Stimulated activated naive CD8-positive, alpha-beta T cell treated with anti-CD3 and anti-CD28 coated beads, Interleukin-15, Interleukin-2, amounts not matched to agents 100 ng/mL and 50 ng/mL, for 24 hours (primary cell): ENCODE results near the gene TLCD3A.

Source experiments
- H3K27ac Mint-ChIP-seq: one replicate; pipeline ENCODE4 v1.8.0; 2021; ENCODE audit warnings: mild to moderate bottlenecking, mixed read lengths
- H3K27me3 Mint-ChIP-seq: one replicate; pipeline ENCODE4 v1.8.0; 2021; ENCODE audit warnings: mixed read lengths
- H3K36me3 Mint-ChIP-seq: one replicate; pipeline ENCODE4 v1.8.0; 2021; ENCODE audit warnings: low read depth, mixed read lengths
- H3K4me1 Mint-ChIP-seq: one replicate; pipeline ENCODE4 v1.8.0; 2021; ENCODE audit warnings: low read depth, mixed read lengths
- H3K4me3 Mint-ChIP-seq: one replicate; pipeline ENCODE4 v1.8.0; 2021; ENCODE audit warnings: mild to moderate bottlenecking, mixed read lengths
- H3K9me3 Mint-ChIP-seq: one replicate; pipeline ENCODE4 v1.8.0; 2021; ENCODE audit warnings: mixed read lengths

TLCD3A gene

DNA sequence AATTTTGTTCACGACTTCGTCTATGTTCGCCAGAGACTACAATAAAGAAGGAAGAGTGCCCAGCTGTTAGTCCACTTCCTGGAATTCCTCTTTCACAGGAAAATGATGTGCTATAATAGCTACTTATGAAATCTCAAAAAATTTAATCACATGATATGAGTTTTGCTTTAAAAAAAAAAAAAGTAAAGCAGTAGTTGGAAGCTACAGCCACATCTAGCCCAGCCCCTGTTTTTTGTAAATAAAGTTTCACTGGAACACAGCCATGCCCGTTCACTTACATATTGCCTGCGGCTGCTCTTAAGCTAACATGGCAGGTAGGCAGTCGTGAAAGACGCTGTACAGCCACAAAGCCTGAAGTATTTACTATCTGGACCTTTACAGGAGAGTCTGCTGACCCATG is 33.1 kb upstream of the TLCD3A start:
- no peaks in the 10 kb centered on the region for H3K27me3 Mint-ChIP-seq
- H3K4me3 Mint-ChIP-seq, result no peak overlapping the region
- H3K36me3 Mint-ChIP-seq, result peaks cover 36% of the 10 kb centered on the region
- no peaks in the 10 kb centered on the region for H3K9me3 Mint-ChIP-seq
- H3K4me1 Mint-ChIP-seq, result no peaks in the 10 kb centered on the region
- no peak overlapping the region for H3K27ac Mint-ChIP-seq

GRCh38 chr17:700504-701094 is 31.8 kb upstream of the TLCD3A start:
- Mint-ChIP-seq H3K4me1 (no peaks in the 10 kb centered on the region), H3K4me3 (no peak overlapping the region)

GRCh38 chr17:703081-703875 is 29.1 kb upstream of the TLCD3A start:
- H3K4me1 Mint-ChIP-seq, result no peaks in the 10 kb centered on the region
- no peak overlapping the region for H3K4me3 Mint-ChIP-seq
- H3K27me3 Mint-ChIP-seq, result no peaks in the 10 kb centered on the region
- peaks cover 33% of the 10 kb centered on the region for H3K36me3 Mint-ChIP-seq
- H3K27ac Mint-ChIP-seq, result no peak overlapping the region
- H3K9me3 Mint-ChIP-seq, result no peaks in the 10 kb centered on the region

More at GRCh38 chr17:700504-701094, 31.8 kb upstream of the TLCD3A start:
- no peaks in the 10 kb centered on the region for H3K9me3 Mint-ChIP-seq
- H3K27ac Mint-ChIP-seq, result no peak overlapping the region
- H3K27me3 Mint-ChIP-seq, result no peaks in the 10 kb centered on the region
- peaks cover 32% of the 10 kb centered on the region for H3K36me3 Mint-ChIP-seq

GRCh38 chr17:704111-704864 is 28.1 kb upstream of the TLCD3A start:
- H3K27me3 Mint-ChIP-seq, result no peaks in the 10 kb centered on the region
- H3K9me3 Mint-ChIP-seq, result no peaks in the 10 kb centered on the region
- no peak overlapping the region for H3K4me3 Mint-ChIP-seq
- no peaks in the 10 kb centered on the region for H3K4me1 Mint-ChIP-seq
- H3K27ac Mint-ChIP-seq, result no peak overlapping the region
- peaks cover 37% of the 10 kb centered on the region for H3K36me3 Mint-ChIP-seq

DNA sequence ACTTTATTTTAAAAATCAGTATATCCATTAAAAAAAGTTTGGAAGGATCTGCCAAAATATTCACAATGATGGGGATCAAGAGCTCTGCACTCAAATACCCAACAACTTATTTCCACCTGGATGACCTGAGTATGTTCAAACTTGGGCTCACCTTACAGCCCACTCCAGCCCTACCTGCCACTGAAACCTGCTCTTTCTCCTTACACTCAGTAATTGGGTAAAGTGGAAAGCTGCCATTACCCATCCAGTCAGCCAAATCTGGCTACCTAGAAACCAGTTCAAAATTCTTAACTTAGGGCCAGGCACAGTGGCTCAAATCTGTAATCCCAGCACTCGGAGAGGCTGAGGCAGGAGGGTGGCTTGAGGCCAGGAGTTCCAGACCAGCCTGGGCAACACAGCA is 27.4 kb upstream of the TLCD3A start:
- Mint-ChIP-seq H3K4me3 (no peak overlapping the region), H3K27me3 (no peaks in the 10 kb centered on the region), H3K36me3 (peaks cover 37% of the 10 kb centered on the region), H3K9me3 (no peaks in the 10 kb centered on the region), H3K4me1 (no peaks in the 10 kb centered on the region), H3K27ac (no peak overlapping the region)

DNA sequence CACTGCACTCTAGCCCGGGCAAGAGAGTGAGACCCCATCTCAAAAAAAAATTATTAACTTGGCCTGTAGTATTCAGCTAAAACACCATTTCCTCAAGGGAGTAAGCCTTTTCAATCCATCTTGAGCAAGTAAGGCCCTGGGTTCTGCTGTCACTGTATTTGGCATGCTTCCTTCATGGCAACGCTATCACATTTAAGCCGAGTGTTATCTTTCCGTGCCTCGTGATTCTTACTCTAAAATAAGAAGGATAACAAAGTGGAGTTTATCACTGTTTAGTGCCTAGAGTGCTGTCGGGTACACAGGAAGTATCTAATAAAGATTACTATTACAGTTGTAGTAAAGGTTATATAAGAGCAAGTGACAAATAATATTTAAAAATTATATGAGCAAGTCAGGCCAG is 26.5 kb upstream of the TLCD3A start:
- Mint-ChIP-seq H3K4me3 (no peak overlapping the region), H3K9me3 (no peaks in the 10 kb centered on the region), H3K27ac (no peak overlapping the region), H3K4me1 (no peaks in the 10 kb centered on the region), H3K36me3 (peaks cover 40% of the 10 kb centered on the region), H3K27me3 (no peaks in the 10 kb centered on the region)

DNA sequence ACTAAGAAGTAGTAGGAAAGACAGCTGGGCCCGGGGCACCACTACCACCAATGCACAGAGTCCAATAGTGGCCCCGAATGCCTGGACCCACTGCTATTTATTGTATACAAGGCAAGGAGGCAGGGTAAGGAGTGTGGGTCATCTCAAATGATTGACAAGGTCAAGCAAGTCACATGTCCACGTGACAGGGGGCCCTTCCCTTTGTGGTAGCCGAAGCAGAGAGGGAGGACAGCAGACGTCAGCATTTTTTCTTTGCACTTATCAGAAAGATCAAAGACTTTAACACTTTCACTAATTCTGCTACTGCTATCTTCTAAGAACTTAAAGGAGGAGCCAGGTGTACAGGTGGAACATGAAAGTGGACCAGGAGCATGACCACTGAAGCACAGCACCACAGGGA is 24.3 kb upstream of the TLCD3A start:
- no peaks in the 10 kb centered on the region for H3K27me3 Mint-ChIP-seq
- H3K9me3 Mint-ChIP-seq, result no peaks in the 10 kb centered on the region
- no peak overlapping the region for H3K4me3 Mint-ChIP-seq
- peaks cover 17% of the 10 kb centered on the region for H3K4me1 Mint-ChIP-seq
- peaks cover 45% of the 10 kb centered on the region for H3K36me3 Mint-ChIP-seq
- no peak overlapping the region for H3K27ac Mint-ChIP-seq

DNA sequence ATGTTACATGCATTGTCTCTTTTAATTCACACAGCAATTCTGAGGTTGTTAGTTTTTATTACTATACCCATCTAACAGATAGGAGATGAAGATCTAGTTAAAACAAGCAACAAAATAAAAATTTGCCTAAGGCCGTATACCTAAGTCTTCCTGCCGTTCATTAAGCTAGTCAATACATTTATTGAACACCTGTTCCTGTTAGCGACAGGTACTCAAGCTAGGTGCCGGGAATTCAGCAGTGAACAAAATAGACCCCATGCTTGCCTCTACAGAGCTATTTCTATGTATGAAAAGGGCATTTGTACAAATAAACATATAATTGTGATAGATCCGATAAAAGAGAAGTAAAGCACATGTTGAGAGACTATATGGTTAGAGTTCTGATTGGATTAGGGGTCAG is 14.3 kb upstream of the TLCD3A start:
- Mint-ChIP-seq H3K4me3 (no peak overlapping the region), H3K27ac (no peak overlapping the region), H3K36me3 (no peaks in the 10 kb centered on the region), H3K4me1 (peaks cover 18% of the 10 kb centered on the region), H3K27me3 (no peaks in the 10 kb centered on the region), H3K9me3 (no peaks in the 10 kb centered on the region)

DNA sequence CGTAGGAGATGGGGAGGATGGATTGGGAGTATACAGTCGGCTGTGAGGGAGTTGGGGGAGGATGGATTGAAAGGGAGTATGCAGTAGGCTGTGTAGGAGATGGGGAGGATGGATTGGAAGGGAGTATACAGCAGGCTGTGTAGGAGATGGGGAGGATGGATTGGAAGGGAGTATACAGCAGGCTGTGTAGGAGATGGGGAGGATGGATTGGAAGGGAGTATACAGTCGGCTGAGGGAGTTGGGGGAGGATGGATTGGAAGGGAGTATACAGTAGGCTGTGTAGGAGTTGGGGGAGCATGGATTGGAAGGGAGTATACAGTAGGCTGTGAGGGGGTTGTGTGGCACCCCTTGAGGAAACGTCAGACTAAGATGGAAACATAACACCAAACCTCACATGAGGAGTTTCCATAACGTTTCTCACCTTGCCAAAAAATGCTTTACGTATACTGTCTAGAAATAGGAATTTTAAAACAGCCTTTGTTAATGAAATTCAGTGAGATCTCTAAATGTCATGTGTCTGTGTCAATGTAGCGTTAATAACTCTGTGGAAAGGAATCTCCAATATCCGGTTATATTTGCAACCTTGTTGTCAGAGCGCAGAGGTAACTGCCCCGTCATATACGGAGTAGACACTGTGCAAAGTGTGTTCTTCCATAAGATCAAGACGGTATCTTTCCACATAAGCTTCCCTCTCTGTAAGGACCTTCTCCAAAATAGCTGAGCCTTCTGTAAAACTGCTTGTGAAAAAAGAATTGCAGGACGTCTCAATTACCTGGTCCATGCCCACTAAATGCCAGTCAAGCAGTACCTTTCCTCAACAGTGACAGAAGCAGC is 11.5 kb upstream of the TLCD3A start:
- no peak overlapping the region for H3K27ac Mint-ChIP-seq
- no peak overlapping the region for H3K4me3 Mint-ChIP-seq
- no peaks in the 10 kb centered on the region for H3K36me3 Mint-ChIP-seq
- no peaks in the 10 kb centered on the region for H3K27me3 Mint-ChIP-seq
- H3K9me3 Mint-ChIP-seq, result no peaks in the 10 kb centered on the region
- H3K4me1 Mint-ChIP-seq, result peaks cover 4% of the 10 kb centered on the region

GRCh38 chr17:721540-721937 is 10.9 kb upstream of the TLCD3A start:
- no peaks in the 10 kb centered on the region for H3K36me3 Mint-ChIP-seq
- H3K9me3 Mint-ChIP-seq, result no peaks in the 10 kb centered on the region
- no peaks in the 10 kb centered on the region for H3K27me3 Mint-ChIP-seq
- H3K4me3 Mint-ChIP-seq, result no peak overlapping the region
- H3K27ac Mint-ChIP-seq, result no peak overlapping the region
- H3K4me1 Mint-ChIP-seq, result peaks cover 4% of the 10 kb centered on the region

DNA sequence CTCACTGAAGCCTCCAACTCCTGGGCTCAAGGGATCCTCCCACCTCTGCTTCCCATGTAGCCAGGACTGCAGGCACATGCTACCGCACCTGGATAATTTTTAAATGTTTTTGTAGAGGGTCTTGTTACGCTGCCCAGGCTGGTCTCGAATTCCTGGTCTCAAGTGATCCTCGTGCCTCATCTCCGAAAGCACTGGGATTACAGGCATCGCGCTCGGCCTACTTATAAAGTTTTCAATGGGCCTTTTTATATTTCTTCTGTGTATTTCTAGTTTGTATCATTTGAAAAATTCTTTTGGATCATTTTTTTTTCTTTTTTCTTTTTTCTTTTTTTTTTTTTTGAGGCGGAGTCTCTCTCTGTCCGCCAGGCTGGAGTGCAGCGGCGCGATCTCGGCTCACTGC is 7.3 kb upstream of the TLCD3A start:
- H3K4me1 Mint-ChIP-seq, result peaks cover 4% of the 10 kb centered on the region
- no peaks in the 10 kb centered on the region for H3K9me3 Mint-ChIP-seq
- H3K27ac Mint-ChIP-seq, result no peak overlapping the region
- no peaks in the 10 kb centered on the region for H3K36me3 Mint-ChIP-seq
- no peaks in the 10 kb centered on the region for H3K27me3 Mint-ChIP-seq
- no peak overlapping the region for H3K4me3 Mint-ChIP-seq

- Mint-ChIP-seq H3K36me3 (no peaks in the 10 kb centered on the region), H3K27ac (no peak overlapping the region), H3K4me3 (no peak overlapping the region), H3K4me1 (peaks cover 9% of the 10 kb centered on the region), H3K9me3 (no peaks in the 10 kb centered on the region), H3K27me3 (peaks cover under 1% of the 10 kb centered on the region)
Observed at GRCh38 chr17:725746-726145, 6.7 kb upstream of the TLCD3A start.

- Mint-ChIP-seq H3K27me3 (peaks cover 5% of the 10 kb centered on the region), H3K4me3 (no peak overlapping the region), H3K4me1 (peaks cover 15% of the 10 kb centered on the region), H3K36me3 (no peaks in the 10 kb centered on the region), H3K9me3 (no peaks in the 10 kb centered on the region), H3K27ac (no peak overlapping the region)
Observed at GRCh38 chr17:726271-726919, 6.0 kb upstream of the TLCD3A start.

DNA sequence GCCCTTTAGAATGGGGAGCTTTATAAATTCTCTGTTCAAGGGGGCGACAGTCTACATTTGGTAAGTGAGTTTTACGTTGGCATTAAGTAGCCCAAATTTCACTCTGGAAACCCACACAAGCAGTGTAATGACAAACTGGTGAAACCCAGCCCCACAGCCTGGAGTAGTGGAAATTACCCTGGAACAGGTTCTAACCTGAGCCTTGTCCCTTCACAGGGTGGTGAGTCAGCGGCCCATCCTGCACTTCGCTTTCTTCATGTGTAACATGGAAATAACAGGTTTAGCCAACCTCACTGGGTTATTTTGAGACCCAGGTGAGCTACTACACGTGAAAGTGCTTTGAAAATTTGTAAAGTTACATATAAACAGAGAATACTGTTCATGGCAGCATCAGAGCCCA is 3.5 kb upstream of the TLCD3A start:
- H3K27me3 Mint-ChIP-seq, result peaks cover 5% of the 10 kb centered on the region
- peaks cover 29% of the 10 kb centered on the region for H3K4me1 Mint-ChIP-seq
- no peak overlapping the region for H3K27ac Mint-ChIP-seq
- H3K9me3 Mint-ChIP-seq, result no peaks in the 10 kb centered on the region
- no peak overlapping the region for H3K4me3 Mint-ChIP-seq
- H3K36me3 Mint-ChIP-seq, result peaks cover 9% of the 10 kb centered on the region
